VCaP (cell line): ENCODE data around the gene FRS2.

Source experiments
- H3K27ac ChIP-seq: fragments of 450-650 bp; 2 replicates; pipeline ENCODE4 v1.5.1; 2017
- TF ChIP-seq, protein P1 (sequence below): fragments of 450-650 bp; conservative IDR thresholded peaks from 2 replicates; pipeline ENCODE4 v1.5.1; 2017; ENCODE audit warnings: mild to moderate bottlenecking, moderate library complexity

Gene FRS2

GRCh38 chr12:69585189-69586062 lies 115.2 kb downstream of the FRS2 start, which contains the start of gene CCT2:
TSS of gene CCT2 (plus strand) at chr12:69585459. CDS start at chr12:69585522, 63 bp downstream.
- peak within 1 kb of the TSS; percentile 92 for H3K27ac ChIP-seq
- TF ChIP-seq, protein P1, sequence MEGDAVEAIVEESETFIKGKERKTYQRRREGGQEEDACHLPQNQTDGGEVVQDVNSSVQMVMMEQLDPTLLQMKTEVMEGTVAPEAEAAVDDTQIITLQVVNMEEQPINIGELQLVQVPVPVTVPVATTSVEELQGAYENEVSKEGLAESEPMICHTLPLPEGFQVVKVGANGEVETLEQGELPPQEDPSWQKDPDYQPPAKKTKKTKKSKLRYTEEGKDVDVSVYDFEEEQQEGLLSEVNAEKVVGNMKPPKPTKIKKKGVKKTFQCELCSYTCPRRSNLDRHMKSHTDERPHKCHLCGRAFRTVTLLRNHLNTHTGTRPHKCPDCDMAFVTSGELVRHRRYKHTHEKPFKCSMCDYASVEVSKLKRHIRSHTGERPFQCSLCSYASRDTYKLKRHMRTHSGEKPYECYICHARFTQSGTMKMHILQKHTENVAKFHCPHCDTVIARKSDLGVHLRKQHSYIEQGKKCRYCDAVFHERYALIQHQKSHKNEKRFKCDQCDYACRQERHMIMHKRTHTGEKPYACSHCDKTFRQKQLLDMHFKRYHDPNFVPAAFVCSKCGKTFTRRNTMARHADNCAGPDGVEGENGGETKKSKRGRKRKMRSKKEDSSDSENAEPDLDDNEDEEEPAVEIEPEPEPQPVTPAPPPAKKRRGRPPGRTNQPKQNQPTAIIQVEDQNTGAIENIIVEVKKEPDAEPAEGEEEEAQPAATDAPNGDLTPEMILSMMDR: peak; percentile 58

DNA sequence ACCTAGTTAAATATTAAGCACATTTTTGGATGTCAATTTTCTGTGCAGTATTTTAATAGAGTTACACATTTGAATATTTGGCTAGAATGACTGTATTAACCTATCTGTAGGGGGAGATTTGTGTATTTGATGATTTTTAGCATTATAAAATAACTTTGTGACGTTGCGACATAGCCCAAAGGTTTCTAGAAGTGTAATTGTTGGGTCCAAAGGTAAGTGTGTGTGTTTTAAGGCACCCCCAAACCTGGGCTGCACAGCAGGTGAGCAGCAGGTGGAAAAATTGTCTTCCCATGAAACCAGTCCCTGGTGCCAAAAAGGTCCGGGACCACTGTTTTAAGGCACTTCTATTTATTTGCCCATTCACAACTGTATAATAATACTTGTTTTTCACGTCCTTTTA lies 118.3 kb downstream of the FRS2 start:
- no peak overlapping the region for H3K27ac ChIP-seq
- TF ChIP-seq, protein P1: no peak

- TF ChIP-seq, protein P1: no peak
- H3K27ac ChIP-seq: no peak overlapping the region
Observed at GRCh38 chr12:69589082-69589481, 118.9 kb downstream of the FRS2 start.

- TF ChIP-seq, protein P1: no peak; the same call in 1 of the 2 replicates
- no peak overlapping the region for H3K27ac ChIP-seq
Observed at GRCh38 chr12:69595689-69596088, 125.5 kb downstream of the FRS2 start.

- TF ChIP-seq, protein P1: no peak
- H3K27ac ChIP-seq: no peak overlapping the region
Observed at GRCh38 chr12:69598174-69598753, 128.1 kb downstream of the FRS2 start.

DNA sequence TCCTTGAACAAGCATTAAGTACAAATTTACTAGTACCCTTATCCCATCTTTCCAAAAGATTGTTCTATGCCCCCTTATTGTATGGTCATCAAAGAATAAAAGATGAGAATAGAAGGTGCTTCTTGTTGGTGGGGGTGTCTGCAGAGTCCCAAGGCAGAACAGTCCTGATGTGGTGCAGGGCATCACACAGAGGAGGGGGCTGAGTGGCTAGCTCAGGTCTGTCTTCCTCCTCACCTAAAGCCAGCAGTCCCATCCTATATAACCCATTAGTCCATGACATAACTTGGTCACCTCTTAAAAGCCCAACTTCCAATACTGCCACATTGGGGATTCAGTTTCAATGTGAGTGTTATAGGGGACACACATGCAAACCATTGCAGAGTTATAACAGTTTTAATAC lies 130.6 kb downstream of the FRS2 start:
- H3K27ac ChIP-seq: no peak overlapping the region
- TF ChIP-seq, protein P1: no peak

GRCh38 chr12:69601962-69602685 lies 131.9 kb downstream of the FRS2 start:
- H3K27ac ChIP-seq: peak overlapping the region; percentile 1; the same call in 1 of the 2 replicates
- TF ChIP-seq, protein P1: no peak
